HG03159 (cell line): Measurements from ENCODE around the gene ARL5A.
"Not testable (repeated sequence)": the region's sequence is repeated elsewhere in the genome, so short reads cannot be mapped to it uniquely, and the experiment has no call there.

ENCODE experiments used
- ATAC-seq: cut with Tn5 transposase; IDR thresholded peaks from one replicate; pipeline ENCODE4 v1.9.1; 2021; ENCODE audit warnings: mild to moderate bottlenecking, moderate library complexity; ENCODE audit not compliant: unreplicated experiment

Gene ARL5A

DNA sequence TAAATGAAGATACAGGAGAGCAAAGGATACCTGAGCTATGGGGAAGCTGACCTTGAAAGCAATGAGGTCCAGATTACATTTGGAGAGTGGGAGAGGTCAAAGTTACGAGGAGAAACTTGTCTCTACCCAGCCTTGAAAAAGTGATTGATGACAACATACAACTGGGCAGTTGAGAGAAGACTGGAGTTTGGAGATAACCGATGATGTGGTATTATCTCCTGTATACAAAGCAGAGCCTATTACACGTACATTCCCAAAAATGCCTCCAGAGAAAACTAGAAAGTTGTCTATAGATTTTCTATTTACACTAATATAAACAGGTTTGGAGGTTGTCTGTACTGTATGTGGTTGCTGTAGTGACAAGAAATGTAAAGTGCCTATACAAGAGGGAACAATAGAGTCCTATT is 28.3 kb downstream of the ARL5A start:
- ATAC-seq = no peak

DNA sequence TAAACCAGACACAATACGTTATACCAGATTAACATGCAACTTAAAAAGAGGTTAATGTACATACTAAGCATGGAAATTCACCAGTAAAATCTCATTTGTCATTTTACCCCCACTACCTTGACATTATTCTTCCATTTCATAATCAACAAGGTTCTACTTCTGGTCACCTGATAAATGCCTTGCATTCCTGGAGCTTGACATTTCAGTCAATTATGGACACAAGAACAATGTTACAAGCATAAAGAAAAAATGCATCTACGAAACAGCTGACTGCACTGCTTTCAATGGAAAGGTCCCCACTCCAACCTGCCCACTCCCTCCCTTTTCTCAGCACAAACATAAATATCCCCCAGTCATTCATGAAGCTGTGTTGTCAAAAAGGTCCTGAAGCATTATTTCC is 31.4 kb downstream of the ARL5A start:
- ATAC-seq = no peak

- ATAC-seq = no peak
Measured at GRCh38 chr2:151795646-151796240, 32.5 kb downstream of the ARL5A start.

DNA sequence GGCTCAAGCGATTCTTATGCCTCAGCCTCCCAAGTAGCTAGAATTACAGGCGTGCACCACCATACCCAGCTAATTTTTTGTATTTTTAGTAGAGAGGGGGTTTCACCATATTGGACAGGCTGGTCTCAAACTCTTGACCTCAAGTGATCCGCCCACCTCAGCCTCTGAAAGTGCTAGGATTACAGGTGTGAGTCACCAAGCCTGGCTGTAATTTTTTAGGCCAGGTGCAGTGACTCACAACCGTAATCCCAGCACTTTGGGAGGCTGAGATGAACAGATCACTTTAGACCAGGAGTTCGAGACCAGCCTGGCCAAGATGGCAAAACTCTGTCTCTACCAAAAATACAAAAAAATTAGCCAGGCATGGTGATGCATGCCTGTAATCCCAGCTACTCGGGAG is 33.8 kb downstream of the ARL5A start:
- not testable (repeated sequence) for ATAC-seq

- ATAC-seq = no peak
Measured at GRCh38 chr2:151793123-151793522, 35.1 kb downstream of the ARL5A start.

GRCh38 chr2:151792589-151792988 is 35.6 kb downstream of the ARL5A start:
- no peak for ATAC-seq

DNA sequence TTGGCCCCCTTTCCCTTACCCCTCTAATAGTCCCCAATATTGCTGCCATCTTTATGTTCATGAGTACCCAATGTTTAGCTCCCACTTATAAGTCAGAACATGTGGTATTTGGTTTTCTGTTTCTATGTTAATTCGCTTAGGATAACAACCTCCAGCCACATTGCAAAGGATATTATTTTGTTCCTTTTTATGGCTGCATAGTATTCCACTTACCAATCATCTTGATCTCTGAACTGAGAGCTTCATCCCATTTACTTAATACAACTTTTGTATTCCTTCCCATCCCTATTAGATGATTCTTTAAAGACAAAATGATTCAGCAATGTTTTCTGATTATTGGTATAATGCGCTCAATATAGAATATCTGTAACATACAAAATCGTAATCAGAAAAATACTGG is 36.7 kb downstream of the ARL5A start:
- no peak for ATAC-seq

DNA sequence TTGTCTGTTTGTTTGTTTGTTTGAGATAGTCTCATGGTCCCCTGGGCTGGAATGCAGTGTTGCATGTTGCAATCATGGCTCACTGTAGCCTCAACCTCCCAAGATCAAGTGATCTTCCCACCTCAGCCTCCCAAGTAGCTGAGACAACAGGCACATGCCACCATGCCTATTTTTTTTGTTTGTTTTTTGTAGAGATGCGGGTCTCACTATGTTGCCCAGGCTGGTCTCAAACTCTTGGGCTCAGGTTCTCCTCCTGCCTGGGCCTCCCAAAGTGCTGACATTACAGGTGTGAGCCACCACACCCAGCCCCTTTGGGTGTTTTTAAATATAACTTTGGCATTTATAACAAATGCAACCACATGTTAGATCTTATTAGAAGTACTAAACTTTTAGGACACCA is 37.5 kb downstream of the ARL5A start:
- ATAC-seq = no peak

GRCh38 chr2:151789055-151789834 is 39.0 kb downstream of the ARL5A start:
- ATAC-seq = no peak

DNA sequence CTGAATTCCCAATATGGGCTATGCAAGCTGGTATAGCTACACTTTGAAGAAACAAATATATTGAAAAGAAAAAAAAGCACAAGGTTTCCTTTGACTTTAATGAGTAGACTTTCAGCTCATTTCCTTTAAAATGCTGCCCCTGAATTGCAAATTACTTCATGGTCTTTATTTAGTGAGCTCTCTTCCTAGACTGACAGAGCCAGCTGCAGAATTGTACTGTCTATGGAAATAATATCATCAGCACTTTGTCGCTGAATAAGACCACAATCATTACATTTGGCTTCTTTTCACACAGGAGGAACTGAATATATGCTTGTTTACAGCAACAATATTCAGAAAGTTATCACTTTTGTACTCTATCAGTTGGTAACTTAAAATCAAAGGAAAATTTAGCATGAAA is 41.7 kb downstream of the ARL5A start:
- ATAC-seq = no peak

DNA sequence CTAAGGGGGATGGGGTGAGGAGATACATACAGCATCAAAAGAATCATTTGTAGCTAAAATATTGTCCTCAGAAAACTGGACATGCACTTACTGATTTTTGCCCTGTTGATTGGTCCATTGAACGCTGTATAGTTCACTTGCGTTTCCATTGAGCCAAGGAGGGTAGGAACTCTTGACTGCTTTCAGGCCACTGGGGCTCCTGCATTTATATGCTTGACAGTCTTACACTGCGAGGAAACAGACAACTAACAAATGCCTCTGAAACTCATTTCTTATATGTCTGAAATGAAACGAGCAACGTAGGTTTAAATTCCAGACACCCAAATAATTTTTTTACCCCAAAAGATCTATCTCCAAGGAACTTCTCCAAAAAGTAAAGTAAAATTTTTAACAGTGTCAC is 42.1 kb downstream of the ARL5A start:
- ATAC-seq = no peak

- no peak for ATAC-seq
Measured at GRCh38 chr2:151783133-151783520, 45.1 kb downstream of the ARL5A start.

GRCh38 chr2:151782378-151783132 is 45.7 kb downstream of the ARL5A start:
- no peak for ATAC-seq

GRCh38 chr2:151781642-151782041 is 46.6 kb downstream of the ARL5A start:
- no peak for ATAC-seq

- no peak for ATAC-seq
Measured at GRCh38 chr2:151780938-151781337, 47.3 kb downstream of the ARL5A start.

DNA sequence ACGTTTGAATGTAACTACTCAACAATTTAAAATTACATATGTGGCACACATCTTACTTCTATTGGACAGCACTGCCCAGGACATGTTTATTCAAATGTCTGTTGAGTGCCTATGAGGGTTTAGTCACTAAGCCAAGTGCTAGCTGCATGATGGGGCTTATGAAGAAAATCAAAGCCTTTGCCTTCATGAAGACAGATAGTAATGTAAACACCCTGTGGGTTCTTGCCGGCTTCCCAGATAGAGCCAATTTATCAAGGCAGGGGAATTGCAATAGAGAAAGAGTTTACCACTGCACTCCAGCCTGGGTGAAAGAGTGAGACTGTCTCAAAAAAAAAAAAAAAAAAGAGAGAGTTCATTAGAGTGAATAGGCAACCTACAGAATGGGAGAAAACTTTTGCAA is 50.3 kb downstream of the ARL5A start:
- ATAC-seq = no peak

- no peak for ATAC-seq
Measured at GRCh38 chr2:151777487-151777886, 50.7 kb downstream of the ARL5A start.

- ATAC-seq = no peak
Measured at GRCh38 chr2:151776367-151776766, 51.9 kb downstream of the ARL5A start.

GRCh38 chr2:151775057-151775740 is 53.0 kb downstream of the ARL5A start:
- no peak for ATAC-seq

GRCh38 chr2:151774506-151774905 is 53.7 kb downstream of the ARL5A start:
- ATAC-seq = no peak

GRCh38 chr2:151771599-151772358 is 56.4 kb downstream of the ARL5A start:
- ATAC-seq = peak; percentile 96
